HEK293 (cell line): ENCODE measurements around the gene MRPS6.

ENCODE experiments used
- REPIN1 ChIP-seq: fragments of 450-650 bp; formaldehyde crosslinking; IDR thresholded peaks from 2 replicates; pipeline ENCODE4 v1.5.1; 2017; ENCODE audit warnings: missing biosample characterization, missing genetic modification characterization, low read depth
- SP3 ChIP-seq: fragments of 450-650 bp; formaldehyde crosslinking; IDR thresholded peaks from 2 replicates; pipeline ENCODE4 v1.5.1; 2016; ENCODE audit warnings: missing biosample characterization, missing genetic modification characterization
- YY1 ChIP-seq: fragments of 450-650 bp; formaldehyde crosslinking; IDR thresholded peaks from 2 replicates; pipeline ENCODE4 v1.5.1; 2018; ENCODE audit warnings: missing biosample characterization, missing genetic modification characterization
- ZBTB7A ChIP-seq: fragments of 450-650 bp; formaldehyde crosslinking; IDR thresholded peaks from 2 replicates; pipeline ENCODE4 v1.5.1; 2016; ENCODE audit warnings: low read depth, missing biosample characterization, missing genetic modification characterization
- ZEB2 ChIP-seq: fragments of 450-650 bp; formaldehyde crosslinking; IDR thresholded peaks from 2 replicates; pipeline ENCODE4 v1.5.1; 2016; ENCODE audit warnings: missing biosample characterization, missing genetic modification characterization
- ZFP41 ChIP-seq: fragments of 450-650 bp; formaldehyde crosslinking; IDR thresholded peaks from 2 replicates; pipeline ENCODE4 v1.5.1; 2016; ENCODE audit warnings: missing biosample characterization, missing genetic modification characterization, borderline replicate concordance
- ZNF2 ChIP-seq: fragments of 450-650 bp; formaldehyde crosslinking; IDR thresholded peaks from 2 replicates; pipeline ENCODE4 v1.5.1; 2016; ENCODE audit warnings: missing biosample characterization, missing genetic modification characterization
- ZNF391 ChIP-seq: fragments of 450-650 bp; formaldehyde crosslinking; IDR thresholded peaks from 2 replicates; pipeline ENCODE4 v1.5.1; 2016; ENCODE audit warnings: low read depth, missing biosample characterization, missing genetic modification characterization, borderline replicate concordance
- TF ChIP-seq, protein P1 (sequence below): fragments of 450-650 bp; formaldehyde crosslinking; conservative IDR thresholded peaks from 2 replicates; pipeline ENCODE4 v1.5.1; 2016; ENCODE audit warnings: low read depth, missing biosample characterization, missing genetic modification characterization
- TF ChIP-seq, protein P2 (sequence below): fragments of 450-650 bp; formaldehyde crosslinking; IDR thresholded peaks from 2 replicates; pipeline ENCODE4 v1.5.1; 2016; ENCODE audit warnings: missing biosample characterization, missing genetic modification characterization
- TF ChIP-seq, protein P3 (sequence below): fragments of 450-650 bp; formaldehyde crosslinking; IDR thresholded peaks from 2 replicates; pipeline ENCODE4 v1.5.1; 2016; ENCODE audit warnings: missing biosample characterization, missing genetic modification characterization, low read depth
- TF ChIP-seq, protein P4 (sequence below): fragments of 450-650 bp; formaldehyde crosslinking; IDR thresholded peaks from 2 replicates; pipeline ENCODE4 v1.5.1; 2016; ENCODE audit warnings: missing biosample characterization, missing genetic modification characterization, low read depth
- TF ChIP-seq, protein P5 (sequence below): fragments of 450-650 bp; formaldehyde crosslinking; IDR thresholded peaks from 2 replicates; pipeline ENCODE4 v1.5.1; 2016; ENCODE audit warnings: missing biosample characterization, missing genetic modification characterization
- TF ChIP-seq, protein P6 (sequence below): fragments of 450-650 bp; formaldehyde crosslinking; IDR thresholded peaks from 2 replicates; pipeline ENCODE4 v1.5.1; 2016; ENCODE audit warnings: missing biosample characterization, missing genetic modification characterization

DNA sequence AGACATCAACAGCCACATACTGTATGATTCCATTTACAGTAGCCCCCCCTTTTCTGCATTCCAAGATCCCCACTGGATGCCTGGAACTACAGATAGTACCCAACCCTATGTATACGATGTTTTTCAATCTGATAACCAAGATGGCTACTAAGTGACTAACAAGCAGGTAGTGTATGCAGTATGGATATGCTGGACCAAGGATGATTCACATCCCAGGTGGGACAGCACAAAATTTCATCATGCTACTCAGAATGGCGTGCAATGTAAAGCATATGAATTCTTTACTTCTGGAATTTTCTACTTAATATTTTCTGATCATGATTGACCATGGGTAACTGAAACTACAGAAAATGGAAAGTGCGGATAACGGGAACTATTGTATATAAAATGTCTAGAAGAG lies 30.0 kb upstream of the MRPS6 start:
- TF ChIP-seq SP3 (tag by site-specific recombination), result no peak
- TF ChIP-seq, protein P1, sequence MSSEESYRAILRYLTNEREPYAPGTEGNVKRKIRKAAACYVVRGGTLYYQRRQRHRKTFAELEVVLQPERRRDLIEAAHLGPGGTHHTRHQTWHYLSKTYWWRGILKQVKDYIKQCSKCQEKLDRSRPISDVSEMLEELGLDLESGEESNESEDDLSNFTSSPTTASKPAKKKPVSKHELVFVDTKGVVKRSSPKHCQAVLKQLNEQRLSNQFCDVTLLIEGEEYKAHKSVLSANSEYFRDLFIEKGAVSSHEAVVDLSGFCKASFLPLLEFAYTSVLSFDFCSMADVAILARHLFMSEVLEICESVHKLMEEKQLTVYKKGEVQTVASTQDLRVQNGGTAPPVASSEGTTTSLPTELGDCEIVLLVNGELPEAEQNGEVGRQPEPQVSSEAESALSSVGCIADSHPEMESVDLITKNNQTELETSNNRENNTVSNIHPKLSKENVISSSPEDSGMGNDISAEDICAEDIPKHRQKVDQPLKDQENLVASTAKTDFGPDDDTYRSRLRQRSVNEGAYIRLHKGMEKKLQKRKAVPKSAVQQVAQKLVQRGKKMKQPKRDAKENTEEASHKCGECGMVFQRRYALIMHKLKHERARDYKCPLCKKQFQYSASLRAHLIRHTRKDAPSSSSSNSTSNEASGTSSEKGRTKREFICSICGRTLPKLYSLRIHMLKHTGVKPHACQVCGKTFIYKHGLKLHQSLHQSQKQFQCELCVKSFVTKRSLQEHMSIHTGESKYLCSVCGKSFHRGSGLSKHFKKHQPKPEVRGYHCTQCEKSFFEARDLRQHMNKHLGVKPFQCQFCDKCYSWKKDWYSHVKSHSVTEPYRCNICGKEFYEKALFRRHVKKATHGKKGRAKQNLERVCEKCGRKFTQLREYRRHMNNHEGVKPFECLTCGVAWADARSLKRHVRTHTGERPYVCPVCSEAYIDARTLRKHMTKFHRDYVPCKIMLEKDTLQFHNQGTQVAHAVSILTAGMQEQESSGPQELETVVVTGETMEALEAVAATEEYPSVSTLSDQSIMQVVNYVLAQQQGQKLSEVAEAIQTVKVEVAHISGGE (tag by site-specific recombination), result no peak
- TF ChIP-seq, protein P2, sequence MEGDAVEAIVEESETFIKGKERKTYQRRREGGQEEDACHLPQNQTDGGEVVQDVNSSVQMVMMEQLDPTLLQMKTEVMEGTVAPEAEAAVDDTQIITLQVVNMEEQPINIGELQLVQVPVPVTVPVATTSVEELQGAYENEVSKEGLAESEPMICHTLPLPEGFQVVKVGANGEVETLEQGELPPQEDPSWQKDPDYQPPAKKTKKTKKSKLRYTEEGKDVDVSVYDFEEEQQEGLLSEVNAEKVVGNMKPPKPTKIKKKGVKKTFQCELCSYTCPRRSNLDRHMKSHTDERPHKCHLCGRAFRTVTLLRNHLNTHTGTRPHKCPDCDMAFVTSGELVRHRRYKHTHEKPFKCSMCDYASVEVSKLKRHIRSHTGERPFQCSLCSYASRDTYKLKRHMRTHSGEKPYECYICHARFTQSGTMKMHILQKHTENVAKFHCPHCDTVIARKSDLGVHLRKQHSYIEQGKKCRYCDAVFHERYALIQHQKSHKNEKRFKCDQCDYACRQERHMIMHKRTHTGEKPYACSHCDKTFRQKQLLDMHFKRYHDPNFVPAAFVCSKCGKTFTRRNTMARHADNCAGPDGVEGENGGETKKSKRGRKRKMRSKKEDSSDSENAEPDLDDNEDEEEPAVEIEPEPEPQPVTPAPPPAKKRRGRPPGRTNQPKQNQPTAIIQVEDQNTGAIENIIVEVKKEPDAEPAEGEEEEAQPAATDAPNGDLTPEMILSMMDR, result no peak
- TF ChIP-seq ZFP41 (tag by site-specific recombination), result no peak
- TF ChIP-seq ZNF2 (tag by site-specific recombination), result no peak
- TF ChIP-seq REPIN1 (tag by site-specific recombination), result no peak
- TF ChIP-seq, protein P3, sequence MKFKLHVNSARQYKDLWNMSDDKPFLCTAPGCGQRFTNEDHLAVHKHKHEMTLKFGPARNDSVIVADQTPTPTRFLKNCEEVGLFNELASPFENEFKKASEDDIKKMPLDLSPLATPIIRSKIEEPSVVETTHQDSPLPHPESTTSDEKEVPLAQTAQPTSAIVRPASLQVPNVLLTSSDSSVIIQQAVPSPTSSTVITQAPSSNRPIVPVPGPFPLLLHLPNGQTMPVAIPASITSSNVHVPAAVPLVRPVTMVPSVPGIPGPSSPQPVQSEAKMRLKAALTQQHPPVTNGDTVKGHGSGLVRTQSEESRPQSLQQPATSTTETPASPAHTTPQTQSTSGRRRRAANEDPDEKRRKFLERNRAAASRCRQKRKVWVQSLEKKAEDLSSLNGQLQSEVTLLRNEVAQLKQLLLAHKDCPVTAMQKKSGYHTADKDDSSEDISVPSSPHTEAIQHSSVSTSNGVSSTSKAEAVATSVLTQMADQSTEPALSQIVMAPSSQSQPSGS (tag by site-specific recombination), result no peak
- no peak for TF ChIP-seq ZBTB7A (tag by site-specific recombination)
- TF ChIP-seq, protein P4, sequence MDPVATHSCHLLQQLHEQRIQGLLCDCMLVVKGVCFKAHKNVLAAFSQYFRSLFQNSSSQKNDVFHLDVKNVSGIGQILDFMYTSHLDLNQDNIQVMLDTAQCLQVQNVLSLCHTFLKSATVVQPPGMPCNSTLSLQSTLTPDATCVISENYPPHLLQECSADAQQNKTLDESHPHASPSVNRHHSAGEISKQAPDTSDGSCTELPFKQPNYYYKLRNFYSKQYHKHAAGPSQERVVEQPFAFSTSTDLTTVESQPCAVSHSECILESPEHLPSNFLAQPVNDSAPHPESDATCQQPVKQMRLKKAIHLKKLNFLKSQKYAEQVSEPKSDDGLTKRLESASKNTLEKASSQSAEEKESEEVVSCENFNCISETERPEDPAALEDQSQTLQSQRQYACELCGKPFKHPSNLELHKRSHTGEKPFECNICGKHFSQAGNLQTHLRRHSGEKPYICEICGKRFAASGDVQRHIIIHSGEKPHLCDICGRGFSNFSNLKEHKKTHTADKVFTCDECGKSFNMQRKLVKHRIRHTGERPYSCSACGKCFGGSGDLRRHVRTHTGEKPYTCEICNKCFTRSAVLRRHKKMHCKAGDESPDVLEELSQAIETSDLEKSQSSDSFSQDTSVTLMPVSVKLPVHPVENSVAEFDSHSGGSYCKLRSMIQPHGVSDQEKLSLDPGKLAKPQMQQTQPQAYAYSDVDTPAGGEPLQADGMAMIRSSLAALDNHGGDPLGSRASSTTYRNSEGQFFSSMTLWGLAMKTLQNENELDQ (tag by site-specific recombination), result no peak
- no peak for TF ChIP-seq ZEB2 (tag by site-specific recombination)
- no peak for TF ChIP-seq YY1 (tag by site-specific recombination)
- TF ChIP-seq, protein P5, sequence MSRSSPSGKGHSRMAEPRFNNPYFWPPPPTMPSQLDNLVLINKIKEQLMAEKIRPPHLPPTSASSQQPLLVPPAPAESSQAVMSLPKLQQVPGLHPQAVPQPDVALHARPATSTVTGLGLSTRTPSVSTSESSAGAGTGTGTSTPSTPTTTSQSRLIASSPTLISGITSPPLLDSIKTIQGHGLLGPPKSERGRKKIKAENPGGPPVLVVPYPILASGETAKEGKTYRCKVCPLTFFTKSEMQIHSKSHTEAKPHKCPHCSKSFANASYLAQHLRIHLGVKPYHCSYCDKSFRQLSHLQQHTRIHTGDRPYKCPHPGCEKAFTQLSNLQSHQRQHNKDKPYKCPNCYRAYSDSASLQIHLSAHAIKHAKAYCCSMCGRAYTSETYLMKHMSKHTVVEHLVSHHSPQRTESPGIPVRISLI, result no peak
- no peak for TF ChIP-seq ZNF391
- TF ChIP-seq, protein P6, sequence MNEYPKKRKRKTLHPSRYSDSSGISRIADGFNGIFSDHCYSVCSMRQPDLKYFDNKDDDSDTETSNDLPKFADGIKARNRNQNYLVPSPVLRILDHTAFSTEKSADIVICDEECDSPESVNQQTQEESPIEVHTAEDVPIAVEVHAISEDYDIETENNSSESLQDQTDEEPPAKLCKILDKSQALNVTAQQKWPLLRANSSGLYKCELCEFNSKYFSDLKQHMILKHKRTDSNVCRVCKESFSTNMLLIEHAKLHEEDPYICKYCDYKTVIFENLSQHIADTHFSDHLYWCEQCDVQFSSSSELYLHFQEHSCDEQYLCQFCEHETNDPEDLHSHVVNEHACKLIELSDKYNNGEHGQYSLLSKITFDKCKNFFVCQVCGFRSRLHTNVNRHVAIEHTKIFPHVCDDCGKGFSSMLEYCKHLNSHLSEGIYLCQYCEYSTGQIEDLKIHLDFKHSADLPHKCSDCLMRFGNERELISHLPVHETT, result no peak
